Measurements from ENCODE around the gene NAE1.

The NAE1 gene

GRCh38 chr16:66754819-66755218 lies 76.0 kb downstream of the NAE1 start:
- no peak overlapping the region for H3K4me3 ChIP-seq (ENCODE audit: low read depth, low read length)
- peaks cover 18% of the 10 kb centered on the region for H3K79me2 ChIP-seq (ENCODE audit: control insufficient read depth, insufficient read depth, low read length, unreplicated experiment)
- no peak overlapping the region for H3K27ac ChIP-seq (ENCODE audit: low read depth, low read length)
- H3K36me3 ChIP-seq (ENCODE audit: insufficient read depth, low read length), result no peaks in the 10 kb centered on the region
- no peaks in the 10 kb centered on the region for H3K27me3 ChIP-seq (ENCODE audit: insufficient read depth, low read length)
- no peak overlapping the region for H2AFZ ChIP-seq (ENCODE audit: low read length, unreplicated experiment)
- H3K4me1 ChIP-seq (ENCODE audit: control insufficient read depth, insufficient read depth, low read length, unreplicated experiment), result peaks cover 6% of the 10 kb centered on the region

GRCh38 chr16:66754211-66754610 lies 76.6 kb downstream of the NAE1 start:
- Histone ChIP-seq H2AFZ (ENCODE audit: low read length, unreplicated experiment) (no peak overlapping the region), H3K27me3 (ENCODE audit: insufficient read depth, low read length) (no peaks in the 10 kb centered on the region), H3K4me1 (ENCODE audit: control insufficient read depth, insufficient read depth, low read length, unreplicated experiment) (peaks cover 12% of the 10 kb centered on the region), H3K4me3 (ENCODE audit: low read depth, low read length) (no peak overlapping the region), H3K79me2 (ENCODE audit: control insufficient read depth, insufficient read depth, low read length, unreplicated experiment) (peaks cover 24% of the 10 kb centered on the region), H3K27ac (ENCODE audit: low read depth, low read length) (no peak overlapping the region), H3K36me3 (ENCODE audit: insufficient read depth, low read length) (no peaks in the 10 kb centered on the region)

- no peaks in the 10 kb centered on the region for H3K36me3 ChIP-seq (ENCODE audit: insufficient read depth, low read length)
- H3K79me2 ChIP-seq (ENCODE audit: control insufficient read depth, insufficient read depth, low read length, unreplicated experiment), result peaks cover 33% of the 10 kb centered on the region
- H3K4me1 ChIP-seq (ENCODE audit: control insufficient read depth, insufficient read depth, low read length, unreplicated experiment), result peaks cover 16% of the 10 kb centered on the region
- H3K4me3 ChIP-seq (ENCODE audit: low read depth, low read length), result no peak overlapping the region
- no peak overlapping the region for H2AFZ ChIP-seq (ENCODE audit: low read length, unreplicated experiment)
- H3K27ac ChIP-seq (ENCODE audit: low read depth, low read length), result no peak overlapping the region
- no peaks in the 10 kb centered on the region for H3K27me3 ChIP-seq (ENCODE audit: insufficient read depth, low read length)
Observed at GRCh38 chr16:66752958-66753357, 77.8 kb downstream of the NAE1 start.

Data from ACC112 (cell line).